ENCODE data around the gene RAD51B. TPM values are rescaled to one million over a fixed set of nuclear protein-coding genes. Genes with fewer than 3 reads are reported as not detected.

Gene RAD51B
- total RNA-seq, 1 experiment from 2014 or later = 10.8 TPM

DNA sequence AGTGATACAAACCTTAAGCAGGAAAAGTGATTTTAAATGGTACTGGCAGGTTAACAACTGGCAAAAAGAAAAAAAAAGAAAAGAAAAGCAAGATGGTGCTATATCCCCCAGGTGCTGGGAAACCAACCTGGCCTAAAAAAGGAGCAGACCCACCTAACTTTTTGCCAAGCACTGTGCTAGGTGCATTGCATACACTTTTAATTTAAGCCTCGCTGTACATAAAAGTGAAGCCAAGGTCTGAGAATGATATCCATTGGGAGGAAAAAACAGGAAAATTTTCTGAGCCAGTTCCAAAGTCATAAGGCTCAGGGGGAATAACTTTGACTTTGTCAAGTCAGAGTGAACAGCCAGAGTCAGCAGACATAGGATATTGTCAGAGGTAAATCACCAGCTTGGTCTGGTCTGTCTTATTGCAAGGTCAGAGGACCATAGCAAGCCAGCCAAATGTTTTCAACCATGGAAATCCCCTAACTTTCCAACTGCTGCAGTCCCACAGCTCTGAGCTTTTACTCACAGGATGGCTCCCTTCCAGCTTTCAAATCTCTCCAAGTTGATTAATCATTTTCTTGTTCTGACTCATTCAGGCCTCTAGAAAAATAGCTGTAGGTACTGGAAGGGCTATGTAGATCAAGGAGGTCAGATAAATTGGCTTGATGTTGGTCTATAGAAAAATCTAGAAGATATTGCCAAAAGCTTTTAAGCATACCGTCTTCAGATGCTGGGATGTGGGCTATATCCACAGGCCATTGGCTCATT, 412.9 kb downstream of the RAD51B start:
- no peaks in the 10 kb centered on the region for H3K36me3 ChIP-seq (ENCODE audit: low read depth, low read length)
- peak overlapping the region; percentile 44 for H3K4me3 ChIP-seq (ENCODE audit: low read length)
- H4K20me1 ChIP-seq (ENCODE audit: low read length) = no peaks in the 10 kb centered on the region
- H3K4me2 ChIP-seq (ENCODE audit: low read length) = peak overlapping the region; percentile 79
- BruUV-seq (replicated peaks) = TSS peak; percentile 44
- ChIA-PET CTCF (interaction anchor here (0.7 to 1.1 kb wide), 3 partner anchors 299 to 710 kb away, joined by 3 to 4 read pairs (median 4); no protein-coding TSS in a partner anchor), POLR2A (ENCODE audit: unreplicated experiment) (interaction anchor here (0.5 to 0.7 kb wide), 3 partner anchors 14 to 584 kb away, joined by 3 to 4 read pairs (median 3); no protein-coding TSS in a partner anchor)
- DNase-seq (peak; percentile 99), ATAC-seq (peak; percentile 87)
- peaks cover 53% of the 10 kb centered on the region for H3K4me1 ChIP-seq (ENCODE audit: insufficient read depth, low read length)
- H2AFZ ChIP-seq (ENCODE audit: low read length) = no peak overlapping the region
- H3K79me2 ChIP-seq (ENCODE audit: low read length) = no peaks in the 10 kb centered on the region
- H3F3A ChIP-seq (ENCODE audit: low read length, unreplicated experiment) = peaks cover 13% of the 10 kb centered on the region
- no peak for TF ChIP-seq EZH2 (IDR thresholded peaks at IDR 0.05; ENCODE audit: low read length, unreplicated experiment)
- TF ChIP-seq, protein P1, sequence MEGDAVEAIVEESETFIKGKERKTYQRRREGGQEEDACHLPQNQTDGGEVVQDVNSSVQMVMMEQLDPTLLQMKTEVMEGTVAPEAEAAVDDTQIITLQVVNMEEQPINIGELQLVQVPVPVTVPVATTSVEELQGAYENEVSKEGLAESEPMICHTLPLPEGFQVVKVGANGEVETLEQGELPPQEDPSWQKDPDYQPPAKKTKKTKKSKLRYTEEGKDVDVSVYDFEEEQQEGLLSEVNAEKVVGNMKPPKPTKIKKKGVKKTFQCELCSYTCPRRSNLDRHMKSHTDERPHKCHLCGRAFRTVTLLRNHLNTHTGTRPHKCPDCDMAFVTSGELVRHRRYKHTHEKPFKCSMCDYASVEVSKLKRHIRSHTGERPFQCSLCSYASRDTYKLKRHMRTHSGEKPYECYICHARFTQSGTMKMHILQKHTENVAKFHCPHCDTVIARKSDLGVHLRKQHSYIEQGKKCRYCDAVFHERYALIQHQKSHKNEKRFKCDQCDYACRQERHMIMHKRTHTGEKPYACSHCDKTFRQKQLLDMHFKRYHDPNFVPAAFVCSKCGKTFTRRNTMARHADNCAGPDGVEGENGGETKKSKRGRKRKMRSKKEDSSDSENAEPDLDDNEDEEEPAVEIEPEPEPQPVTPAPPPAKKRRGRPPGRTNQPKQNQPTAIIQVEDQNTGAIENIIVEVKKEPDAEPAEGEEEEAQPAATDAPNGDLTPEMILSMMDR (conservative IDR thresholded peaks at IDR 0.05; ENCODE audit: low read depth, low read length) = no peak
- TF ChIP-seq EZH2phosphoT487 (IDR thresholded peaks at IDR 0.05; ENCODE audit: borderline replicate concordance, low read length) = no peak
- peak overlapping the region; percentile 79 for H3K9ac ChIP-seq (ENCODE audit: low read length)
- no peaks in the 10 kb centered on the region for H3K9me3 ChIP-seq (ENCODE audit: low read length)
- H3K9me2 ChIP-seq (replicated peaks; ENCODE audit: low read length) = no peaks in the 10 kb centered on the region
- H3K27me3 ChIP-seq (ENCODE audit: low read length) = no peaks in the 10 kb centered on the region
- intact Hi-C loops (cut with micrococcal nuclease) = loop anchor here (1.0 to 5.0 kb wide), 8 partner anchors 14 to 560 kb away; partner anchors contain the start of gene ZFP36L1
- peak overlapping the region; percentile 97 for H3K27ac ChIP-seq (ENCODE audit: low read length)

DNA sequence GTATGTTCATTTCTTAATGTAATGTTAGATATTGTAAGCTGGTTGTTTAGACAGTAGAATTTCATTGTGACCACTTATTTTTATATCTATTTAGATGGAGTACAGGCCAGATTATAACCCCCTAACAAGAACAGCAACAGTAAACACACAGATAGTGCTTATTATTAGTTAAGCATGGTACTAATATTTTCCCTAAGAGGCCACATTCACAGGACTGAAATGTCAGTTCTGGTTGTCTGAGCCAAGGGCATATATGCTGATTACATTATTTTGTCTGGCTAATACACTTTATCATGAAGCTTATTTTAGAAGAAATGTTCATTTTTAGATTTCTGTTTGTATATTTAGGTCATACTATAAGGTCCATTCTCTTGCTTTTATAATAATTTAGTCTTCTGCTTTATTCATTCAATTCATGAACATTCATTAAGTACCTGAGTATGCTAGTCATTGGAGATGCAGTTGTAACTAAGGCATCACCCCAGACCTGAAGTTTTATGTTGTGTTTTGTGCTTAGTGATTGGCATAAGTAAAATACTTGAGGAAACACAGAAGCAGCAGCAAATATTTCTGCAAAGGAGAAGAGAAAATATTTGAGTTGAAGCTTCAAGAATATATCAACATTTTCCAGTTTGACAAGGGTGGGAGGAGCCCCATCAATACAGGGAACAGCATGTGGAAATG, 413.7 kb downstream of the RAD51B start:
- DNase-seq = no peak
- Histone ChIP-seq H3K4me1 (ENCODE audit: insufficient read depth, low read length) (peaks cover 53% of the 10 kb centered on the region), H3K4me2 (ENCODE audit: low read length) (peak overlapping the region; percentile 8; the same call in 1 of the 2 replicates), H3K9ac (ENCODE audit: low read length) (peak overlapping the region; percentile 20; the same call in 1 of the 2 replicates), H2AFZ (ENCODE audit: low read length) (no peak overlapping the region), H3K79me2 (ENCODE audit: low read length) (no peaks in the 10 kb centered on the region), H3K27ac (ENCODE audit: low read length) (peak overlapping the region; percentile 97), H3K9me3 (ENCODE audit: low read length) (no peaks in the 10 kb centered on the region), H3K9me2 (replicated peaks; ENCODE audit: low read length) (no peaks in the 10 kb centered on the region), H4K20me1 (ENCODE audit: low read length) (no peaks in the 10 kb centered on the region), H3F3A (ENCODE audit: low read length, unreplicated experiment) (peaks cover 13% of the 10 kb centered on the region), H3K36me3 (ENCODE audit: low read depth, low read length) (no peaks in the 10 kb centered on the region), H3K27me3 (ENCODE audit: low read length) (no peaks in the 10 kb centered on the region), H3K4me3 (ENCODE audit: low read length) (no peak overlapping the region)
- ChIA-PET POLR2A (ENCODE audit: unreplicated experiment) (interaction anchor here (0.7 kb wide), 1 partner anchor 13 kb away, joined by 3 read pairs; no protein-coding TSS in a partner anchor), CTCF (interaction anchor here (0.7 to 1.1 kb wide), 3 partner anchors 299 to 709 kb away, joined by 3 to 4 read pairs (median 4); no protein-coding TSS in a partner anchor)
- ATAC-seq = no peak
- intact Hi-C loops (cut with micrococcal nuclease) = loop anchor here (2.0 to 5.0 kb wide), 5 partner anchors 14 to 559 kb away; partner anchors contain the start of gene ZFP36L1
- no TSS peak for BruUV-seq (replicated peaks)
- TF ChIP-seq, protein P1 (conservative IDR thresholded peaks at IDR 0.05; ENCODE audit: low read depth, low read length) = no peak
- no peak for TF ChIP-seq EZH2 (IDR thresholded peaks at IDR 0.05; ENCODE audit: low read length, unreplicated experiment)
- TF ChIP-seq EZH2phosphoT487 (IDR thresholded peaks at IDR 0.05; ENCODE audit: borderline replicate concordance, low read length) = no peak

All from PC-3 (cell line).